DMS153 (cell line): ENCODE measurements around the gene SPOUT1.
A peak's percentile ranks its signal among the peaks of the same experiment; 100 is the strongest.
"Not testable (repeated sequence)": the region's sequence is repeated elsewhere in the genome, so short reads cannot be mapped to it uniquely, and the experiment has no call there.

ENCODE experiments used
- DNase-seq: peaks from one replicate; lab custom pipeline; 2025; lab: John Stamatoyannopoulos, UW

SPOUT1 gene

GRCh38 chr9:128829477-128830251 is at the start of gene SPOUT1:
SPOUT1 (minus strand) TSS chr9:128829794; CDS start chr9:128829780, 14 bp downstream.
- DNase-seq = peak; percentile 85

GRCh38 chr9:128877852-128878251 is 48.3 kb upstream of the SPOUT1 start:
- no peak for DNase-seq

- DNase-seq = not testable (repeated sequence)
Observed at GRCh38 chr9:128870941-128871265, 41.3 kb upstream of the SPOUT1 start.

- no peak for DNase-seq
Observed at GRCh38 chr9:128870128-128870940, 40.7 kb upstream of the SPOUT1 start.

GRCh38 chr9:128863647-128864046 is 34.1 kb upstream of the SPOUT1 start:
- DNase-seq = peak; percentile 6

GRCh38 chr9:128862401-128862851 is 32.8 kb upstream of the SPOUT1 start:
- no peak for DNase-seq

GRCh38 chr9:128861501-128861900 is 31.9 kb upstream of the SPOUT1 start:
- no peak for DNase-seq

- no peak for DNase-seq
Observed at GRCh38 chr9:128860937-128861336, 31.3 kb upstream of the SPOUT1 start.

- not testable (repeated sequence) for DNase-seq
Observed at GRCh38 chr9:128858476-128858875, 28.9 kb upstream of the SPOUT1 start.

- not testable (repeated sequence) for DNase-seq
Observed at GRCh38 chr9:128854454-128854853, 24.9 kb upstream of the SPOUT1 start.

- not testable (repeated sequence) for DNase-seq
Observed at GRCh38 chr9:128852646-128853045, 23.1 kb upstream of the SPOUT1 start.

GRCh38 chr9:128851779-128852600 is 22.4 kb upstream of the SPOUT1 start:
- peak; percentile 14 for DNase-seq

- not testable (repeated sequence) for DNase-seq
Observed at GRCh38 chr9:128851024-128851423, 21.4 kb upstream of the SPOUT1 start.

- DNase-seq = no peak
Observed at GRCh38 chr9:128847803-128848202, 18.2 kb upstream of the SPOUT1 start.

- no peak for DNase-seq
Observed at GRCh38 chr9:128846680-128847030, 17.1 kb upstream of the SPOUT1 start.

- DNase-seq = peak; percentile 67
Observed at GRCh38 chr9:128845186-128845931, 15.8 kb upstream of the SPOUT1 start.

GRCh38 chr9:128843171-128843570 is 13.6 kb upstream of the SPOUT1 start:
- not testable (repeated sequence) for DNase-seq

- no peak for DNase-seq
Observed at GRCh38 chr9:128841694-128842492, 12.3 kb upstream of the SPOUT1 start.

GRCh38 chr9:128840524-128840923 is 10.9 kb upstream of the SPOUT1 start:
- DNase-seq = no peak

GRCh38 chr9:128838338-128838737 is 8.7 kb upstream of the SPOUT1 start:
- DNase-seq = no peak
